Right atrium auricular region (tissue), 2 donors: ENCODE measurements around the gene LARP4B. TPM values are rescaled to one million over a fixed set of nuclear protein-coding genes. Genes with fewer than 3 reads are reported as not detected.

Experiments
- DNase-seq: peaks from one replicate; pipeline ENCODE4 v3.0.0-alpha.2; 2019; ENCODE audit warnings: low spot score
- H3K27ac ChIP-seq, 2 donors: fragments of 200-600 bp; sonication (generic); 1 replicate in 1 of 2; 2 replicates in 1 of 2; pipeline ENCODE4 v1.5.1; 2016 to 2019
- H3K27me3 ChIP-seq, 2 donors: fragments of 200-600 bp; sonication (generic); one replicate each; pipeline versions ENCODE4 v1.5.1 to v1.6.0; 2017 to 2019
- H3K36me3 ChIP-seq: fragments of 200-600 bp; sonication (generic); one replicate; pipeline ENCODE4 v1.5.1; 2016
- H3K4me1 ChIP-seq, 2 donors: fragments of 200-600 bp; sonication (generic); one replicate each; pipeline versions ENCODE4 v1.5.1 to v1.6.0; 2017 to 2019
- H3K4me3 ChIP-seq, 2 donors: fragments of 200-600 bp; sonication (generic); 1 replicate in 1 of 2; 2 replicates in 1 of 2; pipeline ENCODE4 v1.5.1; 2017 to 2019; ENCODE audit warnings: mild to moderate bottlenecking in 1 of 2, moderate library complexity in 1 of 2
- H3K9me3 ChIP-seq, 2 donors: fragments of 200-600 bp; sonication (generic); one replicate each; pipeline ENCODE4 v1.5.1; 2019
- CTCF ChIP-seq, 2 donors: fragments of 200-600 bp; sonication (generic); IDR thresholded peaks; one replicate each; pipeline ENCODE4 v1.5.1; 2019; ENCODE audit warnings: antibody characterized with exemption in 2 of 2
- total RNA-seq, 2 donors: library from RNA; depleted of rRNA; stranded (reverse); fragments of >200 nt; gene quantifications; one replicate each; pipeline ENCODE4 v1.1.0, GENCODE V29; 2016

LARP4B gene
- total RNA-seq, 2 donors from 2014 or later: 24.2 to 26.1 TPM

GRCh38 chr10:905503-905902 is 26.0 kb downstream of the LARP4B start:
- no peak overlapping the region for H3K4me3 ChIP-seq
- H3K9me3 ChIP-seq: no peaks in the 10 kb centered on the region
- TF ChIP-seq CTCF (IDR thresholded peaks at IDR 0.05): no peak
- no peaks in the 10 kb centered on the region for H3K36me3 ChIP-seq
- H3K4me1 ChIP-seq: peaks cover 0 to 14% of the 10 kb centered on the region in 2 donors
- H3K27ac ChIP-seq: no peak overlapping the region
- H3K27me3 ChIP-seq: no peaks in the 10 kb centered on the region
- DNase-seq: no peak

GRCh38 chr10:904403-904802 is 27.1 kb downstream of the LARP4B start:
- no peaks in the 10 kb centered on the region for H3K9me3 ChIP-seq
- no peaks in the 10 kb centered on the region for H3K36me3 ChIP-seq
- peaks cover 0 to 3% of the 10 kb centered on the region in 2 donors for H3K4me1 ChIP-seq
- H3K4me3 ChIP-seq: no peak overlapping the region
- no peak for DNase-seq
- no peak overlapping the region for H3K27ac ChIP-seq
- H3K27me3 ChIP-seq: no peaks in the 10 kb centered on the region
- no peak for TF ChIP-seq CTCF (IDR thresholded peaks at IDR 0.05)

GRCh38 chr10:898141-898540 is 33.4 kb downstream of the LARP4B start:
- Histone ChIP-seq H3K27me3 (no peaks in the 10 kb centered on the region), H3K4me3 (no peak overlapping the region), H3K4me1 (peaks cover 0 to 7% of the 10 kb centered on the region in 2 donors), H3K36me3 (no peaks in the 10 kb centered on the region), H3K27ac (no peak overlapping the region), H3K9me3 (no peaks in the 10 kb centered on the region)
- TF ChIP-seq CTCF (IDR thresholded peaks at IDR 0.05): no peak
- DNase-seq: no peak

GRCh38 chr10:896982-897381 is 34.5 kb downstream of the LARP4B start:
- Histone ChIP-seq H3K27me3 (no peaks in the 10 kb centered on the region), H3K9me3 (no peaks in the 10 kb centered on the region)
- TF ChIP-seq CTCF (IDR thresholded peaks at IDR 0.05): no peak

GRCh38 chr10:895324-895723 is 36.2 kb downstream of the LARP4B start:
- Histone ChIP-seq H3K4me1 (peaks cover 0 to 7% of the 10 kb centered on the region in 2 donors), H3K9me3 (no peaks in the 10 kb centered on the region), H3K27ac (no peak overlapping the region), H3K27me3 (no peaks in the 10 kb centered on the region), H3K36me3 (no peaks in the 10 kb centered on the region), H3K4me3 (no peak overlapping the region)
- TF ChIP-seq CTCF (IDR thresholded peaks at IDR 0.05): no peak
- no peak for DNase-seq

More at GRCh38 chr10:896982-897381, 34.5 kb downstream of the LARP4B start:
- H3K36me3 ChIP-seq: no peaks in the 10 kb centered on the region
- no peak for DNase-seq
- peaks cover 0 to 7% of the 10 kb centered on the region in 2 donors for H3K4me1 ChIP-seq
- no peak overlapping the region for H3K27ac ChIP-seq
- no peak overlapping the region for H3K4me3 ChIP-seq

GRCh38 chr10:878895-879294 is 52.6 kb downstream of the LARP4B start:
- H3K27ac ChIP-seq: no peak overlapping the region
- H3K36me3 ChIP-seq: peaks cover 29% of the 10 kb centered on the region
- H3K4me3 ChIP-seq: no peak overlapping the region
- peaks cover 0 to 4% of the 10 kb centered on the region in 2 donors for H3K4me1 ChIP-seq
- no peaks in the 10 kb centered on the region for H3K9me3 ChIP-seq
- no peaks in the 10 kb centered on the region for H3K27me3 ChIP-seq
- no peak for DNase-seq
- no peak for TF ChIP-seq CTCF (IDR thresholded peaks at IDR 0.05)
